HG03520 (cell line): ENCODE measurements around the gene ZNF491.
"Not testable (repeated sequence)": the region's sequence is repeated elsewhere in the genome, so short reads cannot be mapped to it uniquely, and the experiment has no call there.

Source experiments
- ATAC-seq: cut with Tn5 transposase; IDR thresholded peaks from one replicate; pipeline ENCODE4 v1.9.1; 2021; ENCODE audit warnings: mild to moderate bottlenecking, moderate library complexity; ENCODE audit not compliant: unreplicated experiment

ZNF491 gene

GRCh38 chr19:11798391-11799330, at the start of gene ZNF491:
ZNF491 (plus strand) TSS chr19:11798523; CDS start chr19:11805954, 7,431 bp downstream.
- ATAC-seq = peak; percentile 92

- no peak for ATAC-seq
Measured at GRCh38 chr19:11749751-11750150, 48.6 kb upstream of the ZNF491 start.

- ATAC-seq = no peak
Measured at GRCh38 chr19:11752244-11752736, 46.0 kb upstream of the ZNF491 start.

DNA sequence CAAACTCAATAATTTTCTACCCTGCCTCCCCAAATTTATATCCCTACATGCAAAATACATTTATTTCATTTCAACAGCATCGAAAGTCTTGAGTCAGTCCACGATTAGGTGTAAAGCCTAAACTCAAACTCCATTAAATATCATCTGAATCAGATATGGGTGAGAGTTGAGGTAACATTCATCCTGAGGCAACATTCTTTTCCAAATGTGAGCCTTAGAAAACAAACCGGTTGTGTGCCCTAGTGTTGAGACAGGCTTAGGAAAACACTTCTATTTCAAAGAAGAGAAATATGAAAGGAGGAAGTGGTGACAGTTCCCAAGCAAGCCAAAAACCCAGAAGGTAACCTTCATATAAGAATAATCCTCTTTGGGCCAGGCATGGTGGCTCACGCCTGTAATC, 43.7 kb upstream of the ZNF491 start:
- no peak for ATAC-seq

DNA sequence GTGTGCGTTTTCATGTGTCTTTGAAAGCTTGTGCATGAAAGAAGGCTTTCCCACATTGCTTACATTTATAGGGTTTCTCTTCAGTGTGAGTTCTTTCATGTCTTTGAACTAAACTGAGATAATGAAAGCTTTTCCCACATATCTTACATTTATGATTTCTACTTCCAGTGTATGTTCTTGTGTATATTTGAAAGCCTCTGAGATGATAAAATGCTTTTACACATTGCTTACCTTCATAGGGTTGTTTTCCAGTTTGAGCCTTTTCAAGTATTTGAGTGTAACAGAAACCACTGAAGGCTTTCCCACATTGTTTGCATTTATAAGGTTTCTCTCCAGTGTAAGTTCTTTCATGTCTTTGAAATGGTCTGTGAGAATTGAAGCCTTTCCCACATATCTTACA, 41.4 kb upstream of the ZNF491 start:
- no peak for ATAC-seq

- ATAC-seq = no peak
Measured at GRCh38 chr19:11759805-11760204, 38.5 kb upstream of the ZNF491 start.

GRCh38 chr19:11763117-11763516, 35.2 kb upstream of the ZNF491 start:
- ATAC-seq = no peak

- no peak for ATAC-seq
Measured at GRCh38 chr19:11763611-11764010, 34.7 kb upstream of the ZNF491 start.

DNA sequence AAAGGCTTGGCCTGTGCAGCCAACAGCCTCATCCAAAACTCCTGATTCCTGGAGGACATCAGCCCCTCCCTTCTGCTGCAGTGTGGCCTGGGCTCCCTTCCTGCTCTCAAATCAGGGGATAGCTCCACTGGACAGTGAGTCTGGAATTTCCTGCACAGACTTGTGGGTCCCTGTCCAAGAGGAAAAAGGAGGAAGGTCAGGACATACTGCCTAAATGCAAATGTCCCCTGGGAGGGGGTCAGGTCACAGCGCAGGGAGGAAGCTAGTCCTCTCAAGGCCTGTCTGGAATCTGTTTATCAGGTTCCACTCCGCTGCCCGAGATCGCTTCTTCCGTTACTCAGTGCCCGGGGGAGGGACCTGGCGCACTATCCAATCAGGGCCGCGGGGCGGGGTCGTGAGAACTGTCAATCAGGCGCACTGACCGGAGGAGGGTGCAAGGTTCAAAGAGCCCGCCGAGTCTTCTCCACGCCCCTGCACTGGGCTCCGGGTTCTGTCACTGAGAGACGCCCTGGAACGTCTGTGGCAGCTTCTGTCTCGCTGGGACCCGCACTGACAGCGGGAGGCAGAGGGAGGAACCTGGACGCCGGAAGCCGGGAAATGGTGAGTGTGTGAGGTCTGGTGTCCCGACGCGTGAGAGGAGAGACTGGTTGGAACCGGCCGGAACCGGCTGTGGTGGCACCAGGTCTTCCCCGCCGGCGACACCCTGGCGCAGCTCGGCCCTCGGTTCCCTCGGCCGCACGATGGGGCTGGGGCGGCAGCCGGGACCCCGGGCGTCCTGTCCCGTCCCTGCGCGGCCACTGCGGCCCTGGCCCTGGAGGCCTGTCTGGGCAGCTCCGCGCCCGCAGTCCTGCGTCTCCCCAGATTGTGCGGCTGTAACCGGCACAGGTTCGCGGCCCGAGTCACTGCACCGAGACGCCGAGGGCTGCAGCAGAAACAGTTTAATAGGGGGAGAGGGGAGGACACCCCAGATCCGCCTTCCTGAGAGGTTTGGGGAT, 31.4 kb upstream of the ZNF491 start, which contains the start of gene ZNF441:
Gene ZNF441, plus strand, starts transcription at position 404 of the 995 bp plus-strand sequence. Its CDS starts 194 bp downstream, at position 598.
- ATAC-seq = peak; percentile 88

DNA sequence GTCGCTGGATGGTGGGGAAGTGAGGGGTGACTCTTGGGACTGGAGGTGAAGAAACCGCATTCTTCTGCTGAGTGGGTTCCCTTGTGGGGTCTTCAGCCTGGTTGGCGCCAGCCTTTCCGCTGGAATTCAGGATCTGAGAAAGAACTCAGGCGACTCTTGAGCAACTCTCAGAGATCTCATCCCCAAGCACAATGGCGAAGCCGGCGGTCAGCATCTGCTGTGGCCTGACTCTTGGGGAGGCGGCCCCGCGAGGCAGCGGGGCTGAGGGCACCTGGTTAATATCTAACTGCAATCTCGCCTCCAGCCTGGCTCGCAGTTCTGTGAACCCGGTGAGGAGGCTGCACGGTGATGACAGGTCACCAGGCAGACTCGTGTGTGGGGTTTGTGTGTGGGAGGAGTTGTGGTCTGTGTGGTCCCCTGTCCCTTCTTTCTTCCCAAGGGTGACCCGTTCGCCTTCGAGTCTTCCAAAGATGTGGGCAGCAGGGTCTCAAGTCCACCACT, 30.6 kb upstream of the ZNF491 start:
- no peak for ATAC-seq

- ATAC-seq = no peak
Measured at GRCh38 chr19:11769995-11770394, 28.3 kb upstream of the ZNF491 start.

DNA sequence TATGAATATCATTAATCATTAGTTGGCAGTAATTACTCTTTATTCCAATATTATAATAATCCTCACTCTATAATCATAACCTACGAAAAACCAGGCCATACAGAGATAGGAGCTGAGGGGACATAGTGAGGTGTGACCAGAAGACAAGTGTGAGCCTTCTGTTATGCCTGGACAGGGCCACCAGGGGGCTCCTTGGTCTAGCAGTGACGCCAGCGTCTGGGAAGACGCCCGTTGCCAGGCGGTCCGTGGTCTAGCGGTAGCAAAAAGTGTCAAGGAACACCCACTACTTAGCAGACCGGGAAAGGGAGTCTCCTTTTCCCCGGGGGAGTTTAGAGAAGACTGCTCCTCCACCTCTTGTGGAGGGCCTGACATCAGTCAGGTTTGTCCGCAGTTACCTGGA, 26.8 kb upstream of the ZNF491 start:
- not testable (repeated sequence) for ATAC-seq

GRCh38 chr19:11776669-11777068, 21.7 kb upstream of the ZNF491 start:
- ATAC-seq = not testable (repeated sequence)

DNA sequence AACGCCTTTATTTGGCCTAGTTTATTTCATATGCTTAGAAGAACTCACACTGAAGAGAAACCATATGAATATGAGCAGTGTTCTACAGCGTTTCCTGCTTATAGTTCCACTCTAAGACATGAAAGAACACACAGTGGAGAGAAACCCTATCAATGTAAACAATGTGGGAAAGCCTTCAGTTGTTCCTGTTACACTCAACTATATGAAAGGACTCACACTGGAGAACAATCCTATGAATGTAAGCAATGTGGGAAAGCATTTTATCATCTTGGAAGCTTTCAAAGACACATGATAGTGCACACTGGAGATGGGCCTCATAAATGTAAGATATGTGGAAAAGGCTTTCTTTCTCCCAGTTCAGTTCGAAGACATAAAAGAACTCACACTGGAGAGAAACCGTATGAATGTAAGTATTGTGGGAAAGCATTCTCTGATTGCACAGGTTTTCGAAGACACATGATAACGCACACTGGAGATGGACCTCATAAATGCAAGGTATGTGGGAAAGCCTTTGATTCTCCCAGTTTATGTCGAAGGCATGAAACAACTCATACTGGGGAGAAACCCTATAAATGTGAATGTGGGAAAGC, 17.8 kb upstream of the ZNF491 start:
- ATAC-seq = no peak

DNA sequence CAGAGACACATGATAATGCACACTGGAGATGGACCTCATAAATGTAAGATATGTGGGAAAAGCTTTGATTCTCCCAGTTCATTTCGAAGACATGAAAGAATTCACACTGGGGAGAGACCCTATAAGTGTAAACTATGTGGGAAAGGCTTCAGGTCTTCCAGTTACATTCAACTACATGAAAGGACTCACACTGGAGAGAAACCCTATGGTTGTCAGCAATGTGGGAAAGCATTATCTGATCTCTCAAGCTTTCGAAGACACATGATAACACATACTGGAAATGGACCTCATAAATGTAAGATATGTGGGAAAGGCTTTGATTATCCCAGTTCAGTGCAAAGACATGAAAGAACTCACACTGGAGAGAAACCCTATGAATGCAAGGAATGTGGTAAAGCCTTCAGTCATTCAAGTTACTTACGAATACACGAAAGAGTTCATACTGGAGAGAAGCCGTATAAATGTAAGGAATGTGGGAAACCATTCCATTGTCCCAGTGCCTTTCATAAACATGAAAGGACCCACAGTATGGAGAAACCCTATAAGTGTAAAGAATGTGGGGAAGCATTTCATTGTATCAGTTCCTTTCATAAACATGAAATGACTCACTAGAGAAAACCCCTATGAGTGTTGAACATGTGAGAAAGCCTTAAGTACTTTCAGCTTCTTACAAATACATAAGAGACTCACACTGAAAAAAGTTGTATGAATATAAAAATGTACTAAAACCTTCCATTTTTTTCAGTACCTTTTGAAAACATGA, 16.8 kb upstream of the ZNF491 start:
- ATAC-seq = no peak

- ATAC-seq = no peak
Measured at GRCh38 chr19:11783767-11784166, 14.6 kb upstream of the ZNF491 start.

GRCh38 chr19:11784356-11784755, 14.0 kb upstream of the ZNF491 start:
- no peak for ATAC-seq

DNA sequence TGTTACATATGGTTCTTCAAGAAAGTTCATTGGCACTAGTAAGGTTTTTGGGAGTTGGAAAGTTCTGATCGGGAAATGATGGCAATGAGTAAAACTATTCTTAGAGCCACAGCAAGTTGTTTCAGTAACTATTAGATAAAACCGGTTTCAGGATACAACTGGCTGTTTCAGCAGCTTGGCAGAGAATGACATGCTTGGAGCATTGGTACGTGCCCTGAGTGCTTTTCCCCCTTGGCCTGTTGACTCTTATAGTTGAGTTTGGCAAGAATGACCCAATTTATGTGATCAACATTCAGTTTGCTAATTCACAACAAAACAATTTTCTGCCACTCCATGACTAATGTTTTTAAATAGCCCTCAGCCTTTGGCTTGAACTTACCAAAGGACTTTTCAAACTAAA, 10.8 kb upstream of the ZNF491 start:
- no peak for ATAC-seq

DNA sequence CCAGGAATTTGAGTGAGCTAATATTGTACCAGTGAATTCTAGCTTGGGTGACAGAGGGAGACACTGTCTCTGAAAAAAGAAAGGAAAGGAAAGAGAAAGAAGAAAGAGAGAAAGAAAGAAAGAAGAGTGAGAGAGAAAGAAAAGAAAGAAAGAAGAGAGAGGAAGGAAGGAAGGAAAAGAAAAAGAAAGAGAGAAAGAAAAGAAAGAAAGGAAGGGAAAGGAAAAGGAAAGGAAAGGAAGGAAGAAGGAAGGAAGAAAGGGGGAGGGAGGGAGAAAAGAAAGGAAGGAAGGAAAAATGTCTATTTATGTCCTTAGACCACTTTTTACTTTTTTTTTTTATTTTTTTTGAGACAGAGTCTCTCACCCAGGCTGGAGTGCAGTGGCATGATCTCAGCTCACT, 5.4 kb upstream of the ZNF491 start:
- ATAC-seq = no peak

DNA sequence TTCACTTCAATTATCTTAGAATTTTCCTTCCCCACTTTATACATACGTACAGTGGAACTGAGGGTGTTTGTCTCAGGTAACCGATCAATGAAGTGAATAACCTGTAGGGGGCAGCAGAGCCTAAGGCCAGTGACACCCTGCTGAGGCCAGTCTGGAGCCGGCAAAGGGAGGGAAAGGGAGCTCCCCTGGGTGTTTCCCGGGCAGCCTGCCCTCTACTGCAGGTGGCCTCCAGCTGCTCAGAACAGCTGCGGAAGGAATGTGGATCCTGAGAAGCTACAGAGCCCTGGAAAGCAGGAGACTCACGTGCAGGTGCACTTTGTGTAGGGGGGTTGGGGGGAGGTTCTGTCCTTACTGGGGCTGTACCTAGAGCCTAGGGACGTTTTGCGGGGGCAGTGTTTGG, 832 bp upstream of the ZNF491 start:
- no peak for ATAC-seq
